ENCODE data around the gene RGS3.

RGS3 gene

GRCh38 chr9:113482991-113483675 lies 19.6 kb downstream of the RGS3 start:
- CTCF ChIA-PET: interaction anchor here (1.8 to 3.5 kb wide), 2 partner anchors 12 to 24 kb away, joined by 3 to 13 read pairs; no protein-coding TSS in a partner anchor
- TF ChIP-seq CTCF (IDR thresholded peaks at IDR 0.05; ENCODE audit: control extremely low read depth, extremely low read depth, low read depth, missing control alignments): no peak
- no peak for DNase-seq (ENCODE audit: extremely low spot score)
- POLR2A ChIA-PET: no interaction called here

- TF ChIP-seq CTCF (IDR thresholded peaks at IDR 0.05; ENCODE audit: control extremely low read depth, extremely low read depth, low read depth, missing control alignments): no peak
- no peak for DNase-seq (ENCODE audit: extremely low spot score)
- ChIA-PET CTCF (interaction anchor here (1.0 to 3.5 kb wide), 5 partner anchors 10 to 171 kb away, joined by 3 to 13 read pairs (median 3); partner anchors contain the start of gene RGS3), POLR2A (no interaction called here)
Measured at GRCh38 chr9:113483676-113484257, 20.2 kb downstream of the RGS3 start.

- no peak for DNase-seq (ENCODE audit: extremely low spot score)
- CTCF ChIA-PET: interaction anchor here (1.0 to 3.5 kb wide), 5 partner anchors 10 to 171 kb away, joined by 3 to 13 read pairs (median 3); partner anchors contain the start of gene RGS3
- no peak for TF ChIP-seq CTCF (IDR thresholded peaks at IDR 0.05; ENCODE audit: control extremely low read depth, extremely low read depth, low read depth, missing control alignments)
- POLR2A ChIA-PET: interaction anchor here (0.6 kb wide), 1 partner anchor 48 kb away, joined by 6 read pairs; no protein-coding TSS in a partner anchor
Measured at GRCh38 chr9:113484258-113484730, 20.8 kb downstream of the RGS3 start.

- TF ChIP-seq CTCF (IDR thresholded peaks at IDR 0.05; ENCODE audit: control extremely low read depth, extremely low read depth, low read depth, missing control alignments): no peak
- ChIA-PET POLR2A (no interaction called here), CTCF (interaction anchor here (2.2 to 3.5 kb wide), 2 partner anchors 9 to 12 kb away, joined by 9 to 13 read pairs; no protein-coding TSS in a partner anchor)
- DNase-seq (ENCODE audit: extremely low spot score): no peak
Measured at GRCh38 chr9:113485761-113486115, 22.2 kb downstream of the RGS3 start.

GRCh38 chr9:113486327-113486726 lies 22.8 kb downstream of the RGS3 start:
- no peak for DNase-seq (ENCODE audit: extremely low spot score)
- ChIA-PET CTCF (interaction anchor here (0.7 to 1.0 kb wide), 2 partner anchors 22 to 105 kb away, joined by 3 read pairs; no protein-coding TSS in a partner anchor), POLR2A (no interaction called here)
- TF ChIP-seq CTCF (IDR thresholded peaks at IDR 0.05; ENCODE audit: control extremely low read depth, extremely low read depth, low read depth, missing control alignments): no peak

- TF ChIP-seq CTCF (IDR thresholded peaks at IDR 0.05; ENCODE audit: control extremely low read depth, extremely low read depth, low read depth, missing control alignments): no peak
- CTCF ChIA-PET: no interaction called here
- no peak for DNase-seq (ENCODE audit: extremely low spot score)
- POLR2A ChIA-PET: no interaction called here
Measured at GRCh38 chr9:113488071-113488470, 24.5 kb downstream of the RGS3 start.

Measured in GM10248 (cell line).